GM12878 (cell line): ENCODE measurements around the gene PTPRJ. TPM values are rescaled to one million over a fixed set of nuclear protein-coding genes. Genes with fewer than 3 reads are reported as not detected.

ENCODE experiments used
- ATAC-seq: fragments of 200-7000 bp; cut with Tn5 transposase; 3 replicates; pipeline ENCODE4 v1.9.1; 2020; ENCODE audit warnings: mild to moderate bottlenecking, moderate library complexity
- BruUV-seq: library from RNA; stranded (reverse); fragments of 400-500 nt; replicated peaks from 2 replicates; lab custom pipeline; 2021; lab: Mats Ljungman, UMichigan
- CTCF ChIA-PET: fragments of 300-600 bp; sonication (Branson Sonifier 250); formaldehyde crosslinking; extraction: SDS; loops from one replicate; lab custom pipeline; 2021; ENCODE audit warnings: inconsistent platforms; lab: Yijun Ruan, JAX
- POLR2A ChIA-PET: fragments of 350-600 bp; formaldehyde crosslinking; extraction: SDS; loops from one replicate; lab custom pipeline; 2021; ENCODE audit warnings: inconsistent platforms; lab: Charles Lee
- RAD21 ChIA-PET: fragments of 300-600 bp; sonication (Branson Sonifier 250); formaldehyde crosslinking; loops from one replicate; lab custom pipeline; 2023; ENCODE audit warnings: antibody characterized with exemption; ENCODE audit not compliant: unreplicated experiment; lab: Charles Lee
- SMC1A ChIA-PET: fragments of 300-600 bp; sonication (Branson Sonifier 250); formaldehyde crosslinking; loops from one replicate; lab custom pipeline; 2023; ENCODE audit not compliant: unreplicated experiment, uncharacterized antibody; lab: Charles Lee
- DNase-seq: peaks from one replicate; pipeline ENCODE4 v3.0.0-alpha.2; 2011; ENCODE audit warnings: low read depth, low spot score
- FAIRE-seq: peaks from 3 replicates; lab custom pipeline; 2011; peaks lifted over from hg19 to GRCh38; lab: Jason Lieb, UNC
- H2AFZ ChIP-seq: 2 replicates; pipeline ENCODE4 v1.6.0; 2011; ENCODE audit warnings: low read depth, low read length, control low read depth; ENCODE audit not compliant: control insufficient read depth
- H3K27ac ChIP-seq: 2 replicates; pipeline ENCODE4 v1.5.1; 2011; ENCODE audit warnings: control low read depth; ENCODE audit not compliant: control insufficient read depth, insufficient read depth
- H3K27me3 ChIP-seq, 2 experiments: replicated peaks in 1 of 2; 2 replicates each; pipeline versions ENCODE4 v1.6.0 to v1.6.1; 2011; ENCODE audit warnings: low read length in 1 of 2; ENCODE audit not compliant: control insufficient read depth in 2 of 2, insufficient read depth in 2 of 2
- H3K36me3 ChIP-seq, 2 experiments: 2 replicates each; pipeline ENCODE4 v1.5.1; 2011; ENCODE audit warnings: low read length in 1 of 2; ENCODE audit not compliant: control insufficient read depth in 2 of 2, insufficient read depth in 2 of 2
- H3K4me1 ChIP-seq: 2 replicates; pipeline ENCODE4 v1.6.1; 2011; ENCODE audit warnings: mild to moderate bottlenecking, low read length, moderate library complexity, mixed read lengths; ENCODE audit not compliant: control insufficient read depth, insufficient read depth
- H3K4me2 ChIP-seq: 2 replicates; pipeline ENCODE4 v1.6.0; 2011; ENCODE audit warnings: control low read depth; ENCODE audit not compliant: control insufficient read depth, insufficient read depth
- H3K4me3 ChIP-seq: fragments of 200-600 bp; sonication (generic); 2 replicates; pipeline ENCODE4 v1.5.1; 2016
- H3K79me2 ChIP-seq: 2 replicates; pipeline ENCODE4 v1.6.0; 2011; ENCODE audit warnings: low read length; ENCODE audit not compliant: control insufficient read depth, insufficient read depth
- H3K9ac ChIP-seq: 2 replicates; pipeline ENCODE4 v1.8.0; 2011; ENCODE audit warnings: low read length, control low read depth, mixed read lengths; ENCODE audit not compliant: control insufficient read depth, insufficient read depth
- H3K9me3 ChIP-seq: replicated peaks from 3 replicates; pipeline ENCODE4 v1.5.1; 2011; ENCODE audit warnings: mild to moderate bottlenecking, low read length; ENCODE audit not compliant: control insufficient read depth, insufficient read depth
- H4K20me1 ChIP-seq: 2 replicates; pipeline ENCODE4 v1.6.0; 2011; ENCODE audit not compliant: control insufficient read depth, insufficient read depth
- BRCA1 ChIP-seq: IDR thresholded peaks from 2 replicates; pipeline ENCODE4 v1.6.1; 2011; ENCODE audit warnings: low read depth, low read length, improper control_type of control experiment
- FOXK2 ChIP-seq: fragments of 450-650 bp; IDR thresholded peaks from 2 replicates; pipeline ENCODE4 v1.6.1; 2017; ENCODE audit warnings: mild to moderate bottlenecking, moderate library complexity
- HDAC6 ChIP-seq: fragments of 200-600 bp; sonication (generic); IDR thresholded peaks from one replicate; pipeline ENCODE4 v1.8.0; 2017; ENCODE audit warnings: antibody characterized with exemption; ENCODE audit not compliant: unreplicated experiment
- MEF2A ChIP-seq: IDR thresholded peaks from 2 replicates; pipeline ENCODE4 v1.6.1; 2011; ENCODE audit warnings: low read depth, mild to moderate bottlenecking, low read length, moderate library complexity; ENCODE audit not compliant: insufficient read depth
- NR2F1 ChIP-seq: fragments of 450-650 bp; conservative IDR thresholded peaks from 2 replicates; pipeline ENCODE4 v1.6.1; 2017; ENCODE audit warnings: mild to moderate bottlenecking
- POLR2A ChIP-seq: IDR thresholded peaks from 2 replicates; pipeline ENCODE4 v1.6.1; 2011; ENCODE audit warnings: low read depth, mild to moderate bottlenecking, low read length
- SMAD5 ChIP-seq: IDR thresholded peaks from 2 replicates; pipeline ENCODE4 v1.6.1; 2016; ENCODE audit warnings: antibody characterized with exemption, low read depth
- TAF1 ChIP-seq: IDR thresholded peaks from 2 replicates; pipeline ENCODE4 v1.6.1; 2011; ENCODE audit warnings: mild to moderate bottlenecking, low read depth, low read length, borderline replicate concordance
- in situ Hi-C: fragments of 300-500 bp; cut with MboI; formaldehyde crosslinking; loops from 9 replicates; pipeline ENCODE4 v1.14.3; 2018; ENCODE audit warnings: mixed read lengths
- intact Hi-C: fragments of 100-400 bp; cut with micrococcal nuclease; formaldehyde crosslinking; loops from one replicate; pipeline ENCODE4 v1.14.2; 2022; ENCODE audit not compliant: unreplicated experiment
- polyA plus RNA-seq, 11 experiments: library from polyadenylated mRNA; depleted of rRNA in 4 of 11; unstranded in 6 of 11; stranded (reverse) in 5 of 11; fragments of >200 nt; fragmentation: Nextera tagmentation in 4 of 11; fragmentation: Illumina TruSeq in 1 of 11; extraction: Ambion mirVana in 4 of 11; extraction: Trizol in 1 of 11; gene quantifications; 1 replicate in 1 of 11; 2 replicates in 10 of 11; pipeline versions ENCODE4 v1.2.1 to v1.2.3, GENCODE V29; 2011 to 2016; ENCODE audit warnings: inconsistent platforms in 2 of 11, missing spikeins in 2 of 11, low read depth in 1 of 11
- total RNA-seq, 4 experiments: library from RNA; depleted of rRNA in 3 of 4; stranded (reverse); fragments of >200 nt in 3 of 4; fragmentation: Illumina TruSeq in 1 of 4; extraction: Trizol in 1 of 4; gene quantifications; 2 replicates each; pipeline versions ENCODE4 v1.2.1 to v1.2.3, GENCODE V29; 2013 to 2021
- TF ChIP-seq, protein P1 (sequence below): fragments of 450-650 bp; formaldehyde crosslinking; IDR thresholded peaks from 2 replicates; pipeline ENCODE4 v1.5.0; 2022; ENCODE audit warnings: mild to moderate bottlenecking, missing genetic modification characterization
- TF ChIP-seq, protein P2 (sequence below), 3 experiments: IDR thresholded peaks in 2 of 3; conservative IDR thresholded peaks in 1 of 3; 2 replicates each; pipeline ENCODE4 v1.5.1; 2011; ENCODE audit warnings: low read depth in 3 of 3, low read length in 3 of 3, mild to moderate bottlenecking in 3 of 3, control low read depth in 2 of 3, moderate library complexity in 2 of 3, inconsistent platforms in 1 of 3, mixed read lengths in 1 of 3; ENCODE audit not compliant: control insufficient read depth in 2 of 3, insufficient read depth in 1 of 3; ENCODE audit errors: extremely low read depth in 1 of 3

The PTPRJ gene
- total and polyA plus RNA-seq, 10 of the 15 experiments (the other 5 are each of a cell fraction or from before 2014, with no cell fraction given), result 0.22 to 22.4 (median 7.4) TPM

DNA sequence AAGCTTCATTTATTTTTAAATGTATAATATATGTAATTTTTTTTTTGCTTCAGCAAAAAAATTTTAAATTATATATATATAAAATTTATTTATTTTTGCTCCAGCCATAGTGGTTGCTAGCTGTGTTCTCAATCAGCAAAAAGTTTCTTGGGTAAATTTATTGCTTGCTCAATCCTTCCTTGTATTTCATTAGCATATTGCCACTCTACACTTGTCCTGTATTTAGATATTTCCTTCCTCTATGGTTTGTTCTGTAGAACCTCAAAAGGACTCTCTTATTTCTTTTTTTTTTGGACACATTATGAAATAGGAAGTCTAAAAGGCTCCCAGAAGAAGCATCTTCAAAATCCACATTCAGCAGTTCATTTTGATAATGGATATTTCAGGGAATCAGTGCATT lies 2.3 kb downstream of the PTPRJ start:
- Histone ChIP-seq H3K79me2 (peaks cover 62% of the 10 kb centered on the region), H3K4me2 (peak overlapping the region; percentile 89), H2AFZ (no peak overlapping the region), H3K9me3 (no peaks in the 10 kb centered on the region), H3K9ac (peak overlapping the region; percentile 76; the same call in 1 of the 2 replicates), H4K20me1 (no peaks in the 10 kb centered on the region), H3K36me3 (no peaks in the 10 kb centered on the region), H3K27me3 (peaks cover 0 to 3% of the 10 kb centered on the region in 2 experiments; a peak in 2 of 4 replicates), H3K4me1 (peaks cover 33% of the 10 kb centered on the region), H3K27ac (peak overlapping the region; percentile 49), H3K4me3 (peak overlapping the region; percentile 58)
- POLR2A ChIA-PET, result interaction anchor here (0.6 to 2.2 kb wide), 4 partner anchors 13 to 28 kb away, joined by 4 to 9 read pairs (median 8); no protein-coding TSS in a partner anchor
- TF ChIP-seq HDAC6 (no peak), BRCA1 (no peak), SMAD5 (no peak), MEF2A (no peak), TAF1 (no peak), FOXK2 (no peak), NR2F1 (no peak), POLR2A (no peak)
- TF ChIP-seq, protein P1, sequence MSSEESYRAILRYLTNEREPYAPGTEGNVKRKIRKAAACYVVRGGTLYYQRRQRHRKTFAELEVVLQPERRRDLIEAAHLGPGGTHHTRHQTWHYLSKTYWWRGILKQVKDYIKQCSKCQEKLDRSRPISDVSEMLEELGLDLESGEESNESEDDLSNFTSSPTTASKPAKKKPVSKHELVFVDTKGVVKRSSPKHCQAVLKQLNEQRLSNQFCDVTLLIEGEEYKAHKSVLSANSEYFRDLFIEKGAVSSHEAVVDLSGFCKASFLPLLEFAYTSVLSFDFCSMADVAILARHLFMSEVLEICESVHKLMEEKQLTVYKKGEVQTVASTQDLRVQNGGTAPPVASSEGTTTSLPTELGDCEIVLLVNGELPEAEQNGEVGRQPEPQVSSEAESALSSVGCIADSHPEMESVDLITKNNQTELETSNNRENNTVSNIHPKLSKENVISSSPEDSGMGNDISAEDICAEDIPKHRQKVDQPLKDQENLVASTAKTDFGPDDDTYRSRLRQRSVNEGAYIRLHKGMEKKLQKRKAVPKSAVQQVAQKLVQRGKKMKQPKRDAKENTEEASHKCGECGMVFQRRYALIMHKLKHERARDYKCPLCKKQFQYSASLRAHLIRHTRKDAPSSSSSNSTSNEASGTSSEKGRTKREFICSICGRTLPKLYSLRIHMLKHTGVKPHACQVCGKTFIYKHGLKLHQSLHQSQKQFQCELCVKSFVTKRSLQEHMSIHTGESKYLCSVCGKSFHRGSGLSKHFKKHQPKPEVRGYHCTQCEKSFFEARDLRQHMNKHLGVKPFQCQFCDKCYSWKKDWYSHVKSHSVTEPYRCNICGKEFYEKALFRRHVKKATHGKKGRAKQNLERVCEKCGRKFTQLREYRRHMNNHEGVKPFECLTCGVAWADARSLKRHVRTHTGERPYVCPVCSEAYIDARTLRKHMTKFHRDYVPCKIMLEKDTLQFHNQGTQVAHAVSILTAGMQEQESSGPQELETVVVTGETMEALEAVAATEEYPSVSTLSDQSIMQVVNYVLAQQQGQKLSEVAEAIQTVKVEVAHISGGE (CRISPR knock-in tag), result no peak
- TF ChIP-seq, protein P2, sequence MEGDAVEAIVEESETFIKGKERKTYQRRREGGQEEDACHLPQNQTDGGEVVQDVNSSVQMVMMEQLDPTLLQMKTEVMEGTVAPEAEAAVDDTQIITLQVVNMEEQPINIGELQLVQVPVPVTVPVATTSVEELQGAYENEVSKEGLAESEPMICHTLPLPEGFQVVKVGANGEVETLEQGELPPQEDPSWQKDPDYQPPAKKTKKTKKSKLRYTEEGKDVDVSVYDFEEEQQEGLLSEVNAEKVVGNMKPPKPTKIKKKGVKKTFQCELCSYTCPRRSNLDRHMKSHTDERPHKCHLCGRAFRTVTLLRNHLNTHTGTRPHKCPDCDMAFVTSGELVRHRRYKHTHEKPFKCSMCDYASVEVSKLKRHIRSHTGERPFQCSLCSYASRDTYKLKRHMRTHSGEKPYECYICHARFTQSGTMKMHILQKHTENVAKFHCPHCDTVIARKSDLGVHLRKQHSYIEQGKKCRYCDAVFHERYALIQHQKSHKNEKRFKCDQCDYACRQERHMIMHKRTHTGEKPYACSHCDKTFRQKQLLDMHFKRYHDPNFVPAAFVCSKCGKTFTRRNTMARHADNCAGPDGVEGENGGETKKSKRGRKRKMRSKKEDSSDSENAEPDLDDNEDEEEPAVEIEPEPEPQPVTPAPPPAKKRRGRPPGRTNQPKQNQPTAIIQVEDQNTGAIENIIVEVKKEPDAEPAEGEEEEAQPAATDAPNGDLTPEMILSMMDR (IDR thresholded peaks at IDR 0.05 in 2 of 3, conservative IDR thresholded peaks at IDR 0.05 in 1 of 3; ENCODE audit: control insufficient read depth in 2 of 3, extremely low read depth in 1 of 3, insufficient read depth in 1 of 3, low read depth in 3 of 3, low read length in 3 of 3), result no peak
- SMC1A ChIA-PET, result interaction anchor here (0.8 to 3.4 kb wide), 12 partner anchors 9 to 126 kb away, joined by 3 to 23 read pairs (median 8); no protein-coding TSS in a partner anchor
- ATAC-seq (no peak), DNase-seq (no peak), FAIRE-seq (no peak)
- in situ Hi-C loops (no loop called here), intact Hi-C loops (loop anchor here (5.0 kb wide), 1 partner anchor 125 kb away; no protein-coding TSS in a partner anchor)
- CTCF ChIA-PET, result interaction anchor here (0.9 to 3.2 kb wide), 5 partner anchors 11 to 126 kb away, joined by 4 to 17 read pairs (median 5); no protein-coding TSS in a partner anchor
- no TSS peak for BruUV-seq
- RAD21 ChIA-PET, result interaction anchor here (1.1 to 3.5 kb wide), 8 partner anchors 12 to 125 kb away, joined by 3 to 12 read pairs (median 6); no protein-coding TSS in a partner anchor
